GM19025 (cell line): Measurements from ENCODE around the gene MKRN2.
"Not testable (repeated sequence)": the region's sequence is repeated elsewhere in the genome, so short reads cannot be mapped to it uniquely, and the experiment has no call there.

Experiments
- ATAC-seq: cut with Tn5 transposase; IDR thresholded peaks from one replicate; pipeline ENCODE4 v1.9.1; 2021; ENCODE audit warnings: mild to moderate bottlenecking, low read depth, moderate library complexity; ENCODE audit not compliant: unreplicated experiment

The MKRN2 gene

GRCh38 chr3:12624964-12625363 lies 68.1 kb downstream of the MKRN2 start:
- ATAC-seq, result not testable (repeated sequence)

GRCh38 chr3:12627370-12627769 lies 70.5 kb downstream of the MKRN2 start:
- no peak for ATAC-seq

GRCh38 chr3:12628813-12629212 lies 71.9 kb downstream of the MKRN2 start:
- no peak for ATAC-seq

GRCh38 chr3:12629560-12629959 lies 72.7 kb downstream of the MKRN2 start:
- ATAC-seq, result no peak

GRCh38 chr3:12630292-12630691 lies 73.4 kb downstream of the MKRN2 start:
- no peak for ATAC-seq

GRCh38 chr3:12630843-12631242 lies 74.0 kb downstream of the MKRN2 start:
- ATAC-seq, result not testable (repeated sequence)

- ATAC-seq, result no peak
Measured at GRCh38 chr3:12632523-12632922, 75.6 kb downstream of the MKRN2 start.

- ATAC-seq, result no peak
Measured at GRCh38 chr3:12633108-12633507, 76.2 kb downstream of the MKRN2 start.
